PFSK-1 (cell line): ENCODE measurements around the gene KPNA5.

Source experiments
- FOXP2 ChIP-seq: optimal IDR thresholded peaks from 2 replicates; pipeline ENCODE3; 2011; ENCODE audit warnings: borderline replicate concordance, control low read depth, inconsistent platforms; ENCODE audit not compliant: insufficient read depth; ENCODE audit errors: extremely low read length, extremely low read depth
- POLR2AphosphoS5 ChIP-seq: IDR thresholded peaks from 2 replicates; pipeline ENCODE4 v1.6.1; 2012; ENCODE audit warnings: low read depth, mild to moderate bottlenecking, control low read depth, low read length, moderate library complexity
- REST ChIP-seq, 2 experiments: IDR thresholded peaks; 2 replicates each; pipeline versions ENCODE4 v1.6.1 to v1.8.0; 2011 to 2012; ENCODE audit warnings: low read depth in 2 of 2, low read length in 2 of 2, control low read depth in 1 of 2, inconsistent platforms in 1 of 2, mild to moderate bottlenecking in 1 of 2, moderate library complexity in 1 of 2; ENCODE audit not compliant: insufficient read depth in 1 of 2

GRCh38 chr6:116662202-116662601 lies 18.8 kb upstream of the KPNA5 start:
- TF ChIP-seq FOXP2 (no peak), REST (IDR thresholded peaks at IDR 0.05; ENCODE audit: insufficient read depth in 1 of 2, low read depth in 2 of 2, low read length in 2 of 2) (no peak), POLR2AphosphoS5 (no peak)
